Middle frontal gyrus (tissue), 1 donor: ENCODE results near the gene SMIM15.
"Not testable (repeated sequence)": the region's sequence is repeated elsewhere in the genome, so short reads cannot be mapped to it uniquely, and the experiment has no call there.

ENCODE experiments used
- DNase-seq: peaks from one replicate; pipeline ENCODE4 v3.0.0-alpha.2; 2015; ENCODE audit warnings: low spot score; ENCODE audit errors: extremely low spot score

SMIM15 gene

GRCh38 chr5:61162010-61162831 is at the start of gene SMIM15:
Gene SMIM15, minus strand, starts transcription at chr5:61162468. Its CDS starts 2,297 bp downstream, at chr5:61160171.
- DNase-seq, result peak; percentile 63

- no peak for DNase-seq
Measured at GRCh38 chr5:61207884-61208283, 45.6 kb upstream of the SMIM15 start.

- no peak for DNase-seq
Measured at GRCh38 chr5:61205013-61205412, 42.7 kb upstream of the SMIM15 start.

GRCh38 chr5:61202213-61202612 is 39.9 kb upstream of the SMIM15 start:
- DNase-seq, result no peak

GRCh38 chr5:61200582-61201155 is 38.4 kb upstream of the SMIM15 start:
- DNase-seq, result no peak

GRCh38 chr5:61198606-61199005 is 36.3 kb upstream of the SMIM15 start:
- no peak for DNase-seq

GRCh38 chr5:61187826-61188225 is 25.6 kb upstream of the SMIM15 start:
- DNase-seq, result not testable (repeated sequence)

GRCh38 chr5:61187352-61187751 is 25.1 kb upstream of the SMIM15 start:
- not testable (repeated sequence) for DNase-seq

- no peak for DNase-seq
Measured at GRCh38 chr5:61186634-61187033, 24.4 kb upstream of the SMIM15 start.

GRCh38 chr5:61184708-61185107 is 22.4 kb upstream of the SMIM15 start:
- no peak for DNase-seq

- DNase-seq, result no peak
Measured at GRCh38 chr5:61183538-61183937, 21.3 kb upstream of the SMIM15 start.

GRCh38 chr5:61182449-61182848 is 20.2 kb upstream of the SMIM15 start:
- no peak for DNase-seq

GRCh38 chr5:61180886-61181285 is 18.6 kb upstream of the SMIM15 start:
- DNase-seq, result no peak

GRCh38 chr5:61178702-61179101 is 16.4 kb upstream of the SMIM15 start:
- DNase-seq, result no peak

GRCh38 chr5:61177716-61178115 is 15.4 kb upstream of the SMIM15 start:
- DNase-seq, result no peak

GRCh38 chr5:61177070-61177469 is 14.8 kb upstream of the SMIM15 start:
- no peak for DNase-seq

- no peak for DNase-seq
Measured at GRCh38 chr5:61176631-61177030, 14.4 kb upstream of the SMIM15 start.

- no peak for DNase-seq
Measured at GRCh38 chr5:61171479-61171878, 9.2 kb upstream of the SMIM15 start.

GRCh38 chr5:61168951-61169350 is 6.7 kb upstream of the SMIM15 start:
- DNase-seq, result no peak

- DNase-seq, result peak; percentile 26
Measured at GRCh38 chr5:61167382-61167781, 5.1 kb upstream of the SMIM15 start.

- DNase-seq, result no peak
Measured at GRCh38 chr5:61163905-61164304, 1.6 kb upstream of the SMIM15 start.

GRCh38 chr5:61162832-61163567 is 732 bp upstream of the SMIM15 start:
- DNase-seq, result no peak
